NOMO-1 treated with DMSO at 0.1 percent for 48 hours (cell line): Measurements from ENCODE around the gene MAP1LC3B2.

Source experiments
- DNase-seq: peaks from one replicate; lab custom pipeline; 2025; ENCODE audit not compliant: unreplicated experiment; lab: John Stamatoyannopoulos, UW

MAP1LC3B2 gene

DNA sequence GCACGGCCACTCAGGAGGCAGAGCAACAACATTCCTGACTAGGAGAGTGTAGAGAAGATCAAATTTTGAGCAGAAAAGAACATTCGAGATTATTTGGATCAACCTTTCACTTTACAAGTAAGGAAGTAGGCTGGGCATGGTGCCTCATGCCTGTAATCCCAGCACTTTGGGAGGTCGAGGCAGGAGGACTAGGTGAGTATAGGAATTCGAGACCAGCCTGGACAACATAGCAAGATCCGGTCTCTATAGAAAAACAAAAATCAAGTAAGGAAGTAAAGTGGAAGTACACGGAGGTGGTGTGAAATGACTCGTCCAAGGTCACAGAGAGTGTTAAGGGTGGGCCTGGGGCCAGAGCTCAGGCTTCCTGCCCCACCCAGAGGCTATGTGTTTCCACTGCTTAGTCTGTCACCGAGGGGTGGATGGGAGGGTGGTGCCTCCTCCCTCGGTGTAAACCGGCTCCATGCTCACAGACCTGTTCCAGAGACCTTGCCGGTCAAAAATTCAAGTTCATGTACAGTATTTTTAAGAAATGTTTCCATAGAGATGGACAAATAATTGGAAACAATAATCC, 51.9 kb downstream of the MAP1LC3B2 start:
- DNase-seq = no peak

DNA sequence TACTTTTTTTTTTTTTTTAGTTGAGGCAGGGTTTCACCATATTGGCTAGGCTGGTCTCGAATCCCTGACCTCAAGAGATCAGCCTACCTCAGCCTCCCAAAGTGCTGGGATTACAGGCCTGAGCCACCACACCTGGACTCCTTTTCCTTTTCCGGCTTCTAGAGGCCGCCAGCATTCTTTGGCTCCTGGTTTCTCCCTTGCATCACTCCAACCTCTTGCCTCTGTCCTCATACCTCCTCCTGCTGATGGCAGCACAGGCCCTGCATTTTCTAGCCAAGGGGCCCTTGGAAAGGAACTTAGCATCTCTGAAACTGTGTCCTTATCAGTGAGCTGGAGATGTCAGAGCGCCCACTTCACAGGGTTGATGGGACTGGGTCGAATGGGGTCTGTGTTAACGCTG, 53.3 kb downstream of the MAP1LC3B2 start:
- no peak for DNase-seq

DNA sequence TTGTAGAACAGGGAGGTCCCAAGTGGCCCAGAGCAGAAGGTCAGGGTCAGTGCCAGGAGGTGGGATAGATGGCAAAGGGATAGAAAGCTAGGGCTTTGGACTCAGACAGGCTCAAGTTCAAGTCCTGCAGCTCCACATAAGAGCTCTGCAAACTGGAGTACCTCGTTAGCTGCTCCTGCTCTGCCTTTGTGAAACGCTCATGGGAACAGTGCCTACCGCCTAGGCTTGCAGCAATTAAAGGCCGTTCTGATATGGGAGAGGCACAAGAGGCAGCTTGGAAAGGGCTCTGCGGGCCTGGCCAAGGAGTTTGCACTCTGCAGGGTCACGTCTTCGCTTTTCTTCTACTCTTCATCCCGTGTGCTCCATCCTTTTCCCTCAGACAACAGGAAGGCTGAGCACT, 54.1 kb downstream of the MAP1LC3B2 start:
- DNase-seq = no peak

GRCh38 chr12:116614194-116614915, 55.2 kb downstream of the MAP1LC3B2 start:
- no peak for DNase-seq

GRCh38 chr12:116615141-116615861, 56.1 kb downstream of the MAP1LC3B2 start:
- DNase-seq = no peak

GRCh38 chr12:116616536-116617248, 57.5 kb downstream of the MAP1LC3B2 start:
- DNase-seq = no peak

GRCh38 chr12:116619246-116619645, 60.1 kb downstream of the MAP1LC3B2 start:
- no peak for DNase-seq

DNA sequence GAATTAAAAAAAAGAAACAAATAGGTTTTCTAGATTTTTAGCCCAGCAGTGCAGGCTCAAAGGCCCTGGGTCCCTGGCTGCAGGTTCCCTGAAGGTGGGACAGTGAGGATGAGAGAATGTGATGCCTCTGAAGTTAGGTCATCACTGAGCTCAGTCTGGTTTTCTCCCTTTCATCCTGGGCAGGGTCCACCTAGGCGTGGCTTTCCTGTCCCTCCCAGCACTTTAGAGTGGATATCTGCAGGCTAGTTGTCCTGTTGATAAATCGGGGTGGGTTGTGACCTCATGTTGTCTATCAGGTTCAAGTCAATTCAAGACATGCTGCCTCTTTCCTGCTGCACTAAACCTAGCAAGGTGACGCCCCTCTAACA, 60.9 kb downstream of the MAP1LC3B2 start:
- DNase-seq = no peak

DNA sequence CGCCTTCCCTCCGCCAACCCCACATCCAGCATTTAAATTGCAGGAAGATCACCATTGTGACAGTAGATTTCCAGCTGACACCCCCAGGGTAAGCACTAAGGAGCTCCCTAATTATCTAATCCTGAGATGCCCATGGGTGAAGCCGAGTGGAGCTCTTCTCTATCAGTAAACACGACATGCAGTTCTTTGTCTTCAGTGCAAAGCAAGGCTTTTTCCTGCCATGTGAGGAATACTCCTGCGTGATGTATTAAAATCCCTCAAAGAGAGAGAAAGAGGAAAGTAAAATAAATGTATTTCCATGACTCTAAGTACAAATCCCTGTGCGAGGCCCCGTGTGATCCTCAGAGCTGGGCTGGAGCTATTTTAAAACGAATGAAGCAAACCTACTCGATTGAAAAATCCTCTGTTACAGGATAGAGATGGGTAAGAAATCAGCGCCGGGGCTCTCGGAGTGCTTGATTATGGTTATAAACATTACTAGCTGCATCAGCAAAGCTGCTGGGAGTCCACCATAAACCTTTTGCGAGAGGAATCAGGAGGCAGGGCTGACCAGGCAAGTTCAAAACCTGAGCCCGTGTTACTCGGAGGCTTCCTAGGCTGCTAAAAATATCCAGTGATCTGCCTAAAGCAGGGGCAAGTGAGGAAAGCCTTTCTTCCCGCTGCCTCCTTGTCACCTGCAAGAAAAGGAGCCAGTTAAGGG, 61.5 kb downstream of the MAP1LC3B2 start:
- DNase-seq = no peak

- DNase-seq = no peak
Measured at GRCh38 chr12:116621194-116621593, 62.0 kb downstream of the MAP1LC3B2 start.

GRCh38 chr12:116624516-116624915, 65.3 kb downstream of the MAP1LC3B2 start:
- no peak for DNase-seq

- DNase-seq = no peak
Measured at GRCh38 chr12:116626153-116626552, 67.0 kb downstream of the MAP1LC3B2 start.
